ENCODE data around the gene IGSF11. TPM values are rescaled to one million over a fixed set of nuclear protein-coding genes. Genes with fewer than 3 reads are reported as not detected.

The IGSF11 gene
- total and polyA plus RNA-seq, 2 of the 4 experiments (the other 2 are of a cell fraction): 0.18 TPM; not detected in 1

DNA sequence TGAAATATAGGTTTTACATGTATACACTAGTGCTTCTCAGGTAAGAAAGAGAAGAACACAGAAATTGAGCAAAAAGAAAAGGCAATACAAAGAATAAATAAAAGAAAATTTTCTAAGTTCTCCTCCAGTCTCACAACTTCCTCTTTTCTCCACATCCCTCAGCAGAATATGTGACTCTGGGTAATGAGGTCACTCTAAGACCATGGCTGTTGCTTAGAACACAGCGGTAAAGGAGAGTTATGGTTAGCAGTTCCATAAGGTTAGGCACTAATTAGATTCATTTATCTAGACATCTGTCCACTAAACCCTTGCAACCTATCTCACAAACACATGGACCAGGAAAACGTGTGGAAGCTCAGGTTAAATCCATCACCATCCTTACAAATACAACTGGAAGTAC lies 47.9 kb downstream of the IGSF11 start:
- Histone ChIP-seq H3K27ac (ENCODE audit: insufficient read depth, low read length) (no peak overlapping the region), H4K8ac (ENCODE audit: low read depth in 2 of 2, low read length in 2 of 2) (no peak overlapping the region), H3K9me1 (ENCODE audit: insufficient read depth, low read length) (no peaks in the 10 kb centered on the region), H3K14ac (replicated peaks; ENCODE audit: low read depth, low read length) (no peak overlapping the region), H2AK9ac (replicated peaks; ENCODE audit: low read depth, low read length, poor library complexity) (no peak overlapping the region), H2BK15ac (ENCODE audit: low read depth, low read length) (no peak overlapping the region), H3K4me2 (ENCODE audit: low read depth, low read length) (no peak overlapping the region), H3K79me1 (ENCODE audit: low read depth in 1 of 2, low read length in 2 of 2) (no peaks in the 10 kb centered on the region), H3K4ac (ENCODE audit: low read depth, low read length) (no peak overlapping the region), H2BK5ac (ENCODE audit: low read depth, low read length, poor library complexity, severe bottlenecking) (no peak overlapping the region), H2AFZ (replicated peaks; ENCODE audit: low read length, poor library complexity) (no peak overlapping the region), H3K18ac (ENCODE audit: low read depth, low read length) (no peak overlapping the region), H3K9me3 (ENCODE audit: control insufficient read depth, insufficient read depth, low read length) (no peaks in the 10 kb centered on the region), H4K5ac (ENCODE audit: low read depth, low read length) (no peak overlapping the region), H3K23ac (ENCODE audit: low read depth, low read length) (no peak overlapping the region), H2BK120ac (ENCODE audit: low read depth, low read length) (no peak overlapping the region), H3K4me3 (ENCODE audit: insufficient read depth, low read depth, low read length) (no peak overlapping the region), H2BK20ac (ENCODE audit: low read depth, low read length) (no peak overlapping the region), H4K91ac (ENCODE audit: insufficient read depth, low read depth, low read length) (no peak overlapping the region), H3K36me3 (ENCODE audit: control insufficient read depth, insufficient read depth, low read length) (no peaks in the 10 kb centered on the region), H4K20me1 (ENCODE audit: insufficient read depth, low read length) (no peaks in the 10 kb centered on the region), H3K4me1 (ENCODE audit: control insufficient read depth, insufficient read depth, low read length) (no peaks in the 10 kb centered on the region), H3K27me3 (ENCODE audit: control insufficient read depth, insufficient read depth, low read length) (no peaks in the 10 kb centered on the region; the same call in 1 of the 2 replicates), H3K9ac (ENCODE audit: low read depth, low read length) (no peak overlapping the region), H2AK5ac (ENCODE audit: low read depth, low read length) (no peak overlapping the region), H3K56ac (ENCODE audit: extremely low read depth, insufficient read depth, low read length) (no peak overlapping the region)
- WGBS, 2 experiments (ENCODE audit: extremely low coverage in 2 of 2, insufficient read length in 1 of 2): no CpG with 5 or more reads among the region's 2 CpGs
- in situ Hi-C loops (cut with MboI; ENCODE audit: low sequenced_read_pairs) (no loop called here), dilution Hi-C loops (cut with HindIII; ENCODE audit: low sequenced_read_pairs, unreplicated experiment) (no loop called here), intact Hi-C loops (cut with micrococcal nuclease) (no loop called here)
- ChIA-PET POLR2A (ENCODE audit: unreplicated experiment) (no interaction called here), CTCF (no interaction called here)
- ATAC-seq (ENCODE audit: low read depth) (no peak), DNase-seq (no peak)
- TF ChIP-seq CHD1 (IDR thresholded peaks at IDR 0.05; ENCODE audit: low read depth, low read length) (no peak), MXI1 (IDR thresholded peaks at IDR 0.05; ENCODE audit: borderline replicate concordance, low read depth, low read length) (no peak), RFX5 (IDR thresholded peaks at IDR 0.05; ENCODE audit: low read depth, low read length) (no peak), FOS (IDR thresholded peaks at IDR 0.05; ENCODE audit: low read depth, low read length) (no peak), BHLHE40 (IDR thresholded peaks at IDR 0.05; ENCODE audit: low read depth, low read length) (no peak), MAZ (IDR thresholded peaks at IDR 0.05; ENCODE audit: borderline replicate concordance, low read depth, low read length) (no peak), CEBPB (IDR thresholded peaks at IDR 0.05; ENCODE audit: low read depth, low read length) (no peak), RAD21 (IDR thresholded peaks at IDR 0.05; ENCODE audit: low read length) (no peak), USF2 (IDR thresholded peaks at IDR 0.05; ENCODE audit: low read depth, low read length) (no peak), SMC3 (IDR thresholded peaks at IDR 0.05; ENCODE audit: low read depth, low read length) (no peak), RCOR1 (IDR thresholded peaks at IDR 0.05; ENCODE audit: insufficient replicate concordance, low read length) (no peak), CTCF (conservative IDR thresholded peaks at IDR 0.05; ENCODE audit: low read depth, low read length) (no peak), POLR2A (IDR thresholded peaks at IDR 0.05; ENCODE audit: low read depth, low read length) (no peak), MAFK (IDR thresholded peaks at IDR 0.05; ENCODE audit: low read depth, low read length) (no peak), NFE2L2 (IDR thresholded peaks at IDR 0.05; ENCODE audit: low read depth, low read length) (no peak)
- TF ChIP-seq, protein P1, sequence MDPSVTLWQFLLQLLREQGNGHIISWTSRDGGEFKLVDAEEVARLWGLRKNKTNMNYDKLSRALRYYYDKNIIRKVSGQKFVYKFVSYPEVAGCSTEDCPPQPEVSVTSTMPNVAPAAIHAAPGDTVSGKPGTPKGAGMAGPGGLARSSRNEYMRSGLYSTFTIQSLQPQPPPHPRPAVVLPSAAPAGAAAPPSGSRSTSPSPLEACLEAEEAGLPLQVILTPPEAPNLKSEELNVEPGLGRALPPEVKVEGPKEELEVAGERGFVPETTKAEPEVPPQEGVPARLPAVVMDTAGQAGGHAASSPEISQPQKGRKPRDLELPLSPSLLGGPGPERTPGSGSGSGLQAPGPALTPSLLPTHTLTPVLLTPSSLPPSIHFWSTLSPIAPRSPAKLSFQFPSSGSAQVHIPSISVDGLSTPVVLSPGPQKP (IDR thresholded peaks at IDR 0.05; ENCODE audit: borderline replicate concordance, low read depth, low read length): no peak
- BruUV-seq (replicated peaks): no TSS peak
